Skeletal muscle tissue (tissue), 4 donors: Measurements from ENCODE around the gene BMPER. TPM values are rescaled to one million over a fixed set of nuclear protein-coding genes. Genes with fewer than 3 reads are reported as not detected.

ENCODE experiments used
- H3K27ac ChIP-seq: one replicate; pipeline ENCODE4 v1.7.0; 2013; ENCODE audit warnings: mild to moderate bottlenecking, low read depth, low read length, inconsistent platforms
- H3K27me3 ChIP-seq, 3 donors: one replicate each; pipeline ENCODE4 v1.7.0; 2013; ENCODE audit warnings: low read length in 3 of 3; ENCODE audit not compliant: control insufficient read depth in 3 of 3, insufficient read depth in 3 of 3
- H3K36me3 ChIP-seq, 3 donors: one replicate each; pipeline ENCODE4 v1.7.0; 2013; ENCODE audit warnings: low read length in 3 of 3; ENCODE audit not compliant: control insufficient read depth in 3 of 3, insufficient read depth in 3 of 3
- H3K4me1 ChIP-seq, 3 donors: one replicate each; pipeline ENCODE4 v1.7.0; 2013; ENCODE audit warnings: low read length in 3 of 3, mild to moderate bottlenecking in 3 of 3; ENCODE audit not compliant: control insufficient read depth in 3 of 3, insufficient read depth in 3 of 3
- H3K4me3 ChIP-seq, 3 donors: one replicate each; pipeline ENCODE4 v1.7.0; 2013; ENCODE audit warnings: low read length in 3 of 3
- H3K9ac ChIP-seq, 3 donors: one replicate each; pipeline ENCODE4 v1.7.0; 2013; ENCODE audit warnings: low read length in 3 of 3, mild to moderate bottlenecking in 3 of 3, moderate library complexity in 2 of 3, low read depth in 1 of 3
- H3K9me3 ChIP-seq, 3 donors: one replicate each; pipeline ENCODE4 v1.7.0; 2013; ENCODE audit warnings: low read length in 3 of 3; ENCODE audit not compliant: control insufficient read depth in 3 of 3
- total RNA-seq: library from RNA; depleted of rRNA; stranded (reverse); fragments of >200 nt; gene quantifications from one replicate; pipeline ENCODE4 v1.2.3, GENCODE V29; 2014
- donor health status: Osteomylitis.

Gene BMPER
- total RNA-seq, 1 donor from 2014 or later: 9.4 TPM

- Histone ChIP-seq H3K27ac (no peak overlapping the region), H3K4me1 (peaks cover 0 to 2% (median 0%) of the 10 kb centered on the region in 3 donors), H3K27me3 (no peaks in the 10 kb centered on the region), H3K4me3 (no peak overlapping the region), H3K9me3 (no peaks in the 10 kb centered on the region), H3K36me3 (no peaks in the 10 kb centered on the region), H3K9ac (no peak overlapping the region)
Observed at GRCh38 chr7:34066411-34066810, 161.1 kb downstream of the BMPER start.

GRCh38 chr7:34067005-34067778, 161.9 kb downstream of the BMPER start:
- Histone ChIP-seq H3K36me3 (no peaks in the 10 kb centered on the region), H3K27me3 (no peaks in the 10 kb centered on the region), H3K9me3 (no peaks in the 10 kb centered on the region), H3K9ac (no peak overlapping the region), H3K4me3 (no peak overlapping the region), H3K27ac (no peak overlapping the region), H3K4me1 (peaks cover 0 to 2% (median 0%) of the 10 kb centered on the region in 3 donors)

- no peak overlapping the region for H3K4me3 ChIP-seq
- H3K27ac ChIP-seq: no peak overlapping the region
- H3K9me3 ChIP-seq: no peaks in the 10 kb centered on the region
Observed at GRCh38 chr7:34069676-34070075, 164.3 kb downstream of the BMPER start.

GRCh38 chr7:34070511-34071323, 165.4 kb downstream of the BMPER start:
- Histone ChIP-seq H3K27me3 (no peaks in the 10 kb centered on the region), H3K9ac (no peak overlapping the region), H3K4me1 (no peaks in the 10 kb centered on the region), H3K36me3 (no peaks in the 10 kb centered on the region), H3K9me3 (no peaks in the 10 kb centered on the region), H3K4me3 (no peak overlapping the region), H3K27ac (no peak overlapping the region)

More at GRCh38 chr7:34069676-34070075, 164.3 kb downstream of the BMPER start:
- H3K27me3 ChIP-seq: no peaks in the 10 kb centered on the region
- H3K4me1 ChIP-seq: peaks cover 0 to under 1% (median 0%) of the 10 kb centered on the region in 3 donors
- no peaks in the 10 kb centered on the region for H3K36me3 ChIP-seq
- no peak overlapping the region for H3K9ac ChIP-seq

- H3K9me3 ChIP-seq: no peaks in the 10 kb centered on the region
- no peaks in the 10 kb centered on the region for H3K4me1 ChIP-seq
- no peak overlapping the region for H3K27ac ChIP-seq
- no peak overlapping the region for H3K4me3 ChIP-seq
- no peaks in the 10 kb centered on the region for H3K27me3 ChIP-seq
- H3K9ac ChIP-seq: no peak overlapping the region
- no peaks in the 10 kb centered on the region for H3K36me3 ChIP-seq
Observed at GRCh38 chr7:34073676-34074075, 168.3 kb downstream of the BMPER start.

GRCh38 chr7:34074421-34074820, 169.1 kb downstream of the BMPER start:
- H3K4me1 ChIP-seq: no peaks in the 10 kb centered on the region
- H3K36me3 ChIP-seq: no peaks in the 10 kb centered on the region
- H3K9ac ChIP-seq: no peak overlapping the region
- no peaks in the 10 kb centered on the region for H3K9me3 ChIP-seq
- no peak overlapping the region for H3K4me3 ChIP-seq
- no peaks in the 10 kb centered on the region for H3K27me3 ChIP-seq
- no peak overlapping the region for H3K27ac ChIP-seq

- no peak overlapping the region for H3K4me3 ChIP-seq
- H3K9me3 ChIP-seq: no peaks in the 10 kb centered on the region
- no peaks in the 10 kb centered on the region for H3K36me3 ChIP-seq
- no peaks in the 10 kb centered on the region for H3K4me1 ChIP-seq
- no peak overlapping the region for H3K9ac ChIP-seq
- no peaks in the 10 kb centered on the region for H3K27me3 ChIP-seq
- H3K27ac ChIP-seq: no peak overlapping the region
Observed at GRCh38 chr7:34075523-34076370, 170.4 kb downstream of the BMPER start.

- Histone ChIP-seq H3K4me1 (no peaks in the 10 kb centered on the region), H3K4me3 (no peak overlapping the region), H3K36me3 (no peaks in the 10 kb centered on the region), H3K9ac (no peak overlapping the region), H3K27ac (no peak overlapping the region), H3K9me3 (no peaks in the 10 kb centered on the region), H3K27me3 (no peaks in the 10 kb centered on the region)
Observed at GRCh38 chr7:34077168-34077567, 171.8 kb downstream of the BMPER start.

GRCh38 chr7:34078864-34079263, 173.5 kb downstream of the BMPER start:
- Histone ChIP-seq H3K9me3 (no peaks in the 10 kb centered on the region), H3K4me1 (no peaks in the 10 kb centered on the region), H3K4me3 (no peak overlapping the region), H3K27me3 (no peaks in the 10 kb centered on the region), H3K27ac (no peak overlapping the region), H3K9ac (no peak overlapping the region), H3K36me3 (no peaks in the 10 kb centered on the region)
